Trophoblast cell (in vitro differentiated cells and primary cell): ENCODE data around the gene FGD4.
"Not testable (repeated sequence)": the region's sequence is repeated elsewhere in the genome, so short reads cannot be mapped to it uniquely, and the experiment has no call there.

Source experiments
- DNase-seq, 2 donors: peaks; one replicate each; pipeline ENCODE4 v3.0.0-alpha.2; 2016
- H2AFZ ChIP-seq: 2 replicates; pipeline ENCODE4 v1.6.1; 2013; ENCODE audit warnings: low read length, moderate library complexity, mild to moderate bottlenecking; ENCODE audit not compliant: insufficient read depth, poor library complexity
- H2AK5ac ChIP-seq: 2 replicates; pipeline ENCODE4 v1.6.1; 2013; ENCODE audit warnings: mild to moderate bottlenecking, low read length
- H2BK120ac ChIP-seq: 2 replicates; pipeline ENCODE4 v1.6.1; 2013; ENCODE audit warnings: low read length, mild to moderate bottlenecking, moderate library complexity; ENCODE audit not compliant: insufficient read depth, poor library complexity
- H2BK12ac ChIP-seq: 2 replicates; pipeline ENCODE4 v1.6.1; 2013; ENCODE audit warnings: mild to moderate bottlenecking, low read length, moderate library complexity
- H2BK5ac ChIP-seq: 2 replicates; pipeline ENCODE4 v1.6.1; 2013; ENCODE audit warnings: low read length, low read depth, moderate library complexity, mild to moderate bottlenecking; ENCODE audit not compliant: poor library complexity
- H3K14ac ChIP-seq: 2 replicates; pipeline ENCODE4 v1.6.1; 2013; ENCODE audit warnings: mild to moderate bottlenecking, low read length
- H3K18ac ChIP-seq: 2 replicates; pipeline ENCODE4 v1.6.1; 2013; ENCODE audit warnings: mild to moderate bottlenecking, low read length
- H3K23ac ChIP-seq: 2 replicates; pipeline ENCODE4 v1.6.1; 2013; ENCODE audit warnings: low read length
- H3K27ac ChIP-seq: 2 replicates; pipeline ENCODE4 v1.5.1; 2013; ENCODE audit warnings: low read depth, mild to moderate bottlenecking, inconsistent platforms, low read length, moderate library complexity
- H3K27me3 ChIP-seq: 2 replicates; pipeline ENCODE4 v1.6.1; 2013; ENCODE audit warnings: inconsistent platforms, mild to moderate bottlenecking, low read length, moderate library complexity; ENCODE audit not compliant: insufficient read depth
- H3K36me3 ChIP-seq, 2 experiments: 1 replicate in 1 of 2; 2 replicates in 1 of 2; pipeline ENCODE4 v1.6.1; 2013; ENCODE audit warnings: low read length in 2 of 2, mild to moderate bottlenecking in 2 of 2, moderate library complexity in 1 of 2; ENCODE audit not compliant: insufficient read depth in 2 of 2, control insufficient read depth in 1 of 2
- H3K4ac ChIP-seq: 2 replicates; pipeline ENCODE4 v1.6.1; 2013; ENCODE audit warnings: low read depth, mild to moderate bottlenecking, low read length, moderate library complexity
- H3K4me1 ChIP-seq, 2 experiments: 1 replicate in 1 of 2; 2 replicates in 1 of 2; pipeline ENCODE4 v1.6.1; 2013; ENCODE audit warnings: low read length in 2 of 2, mild to moderate bottlenecking in 2 of 2, moderate library complexity in 1 of 2; ENCODE audit not compliant: insufficient read depth in 2 of 2, control insufficient read depth in 1 of 2
- H3K4me2 ChIP-seq: 2 replicates; pipeline ENCODE4 v1.6.1; 2013; ENCODE audit warnings: inconsistent platforms, mild to moderate bottlenecking, low read length, moderate library complexity
- H3K4me3 ChIP-seq: 2 replicates; pipeline ENCODE4 v1.5.1; 2013; ENCODE audit warnings: mild to moderate bottlenecking, low read depth, low read length, inconsistent platforms
- H3K79me1 ChIP-seq: one replicate; pipeline ENCODE4 v1.6.1; 2013; ENCODE audit warnings: low read length
- H3K79me2 ChIP-seq: 2 replicates; pipeline ENCODE4 v1.6.1; 2013; ENCODE audit warnings: low read length, mild to moderate bottlenecking; ENCODE audit not compliant: control insufficient read depth, insufficient read depth, poor library complexity
- H3K9ac ChIP-seq: 2 replicates; pipeline ENCODE4 v1.6.1; 2013; ENCODE audit warnings: mild to moderate bottlenecking, low read length
- H3K9me3 ChIP-seq: 2 replicates; pipeline ENCODE4 v1.6.1; 2013; ENCODE audit warnings: low read depth, mild to moderate bottlenecking, control low read depth, inconsistent platforms, low read length; ENCODE audit not compliant: insufficient read depth
- H4K12ac ChIP-seq: 2 replicates; pipeline ENCODE4 v1.6.1; 2013; ENCODE audit warnings: low read depth, mild to moderate bottlenecking, low read length, moderate library complexity
- H4K8ac ChIP-seq: 2 replicates; pipeline ENCODE4 v1.6.1; 2013; ENCODE audit warnings: low read depth, mild to moderate bottlenecking, low read length, moderate library complexity
- H4K91ac ChIP-seq: one replicate; pipeline ENCODE4 v1.6.1; 2013; ENCODE audit warnings: low read depth, mild to moderate bottlenecking, low read length, moderate library complexity
- WGBS: extraction: QIAGEN DNeasy Blood & Tissue Kit; methylation state at CpG from one replicate; pipeline ENCODE4 v1.1.7; 2013; ENCODE audit warnings: missing lambda C conversion rate; ENCODE audit not compliant: insufficient read length, insufficient coverage; ENCODE audit errors: extremely low coverage; 5-methylcytosine and 5-hydroxymethylcytosine counted together

Gene FGD4

DNA sequence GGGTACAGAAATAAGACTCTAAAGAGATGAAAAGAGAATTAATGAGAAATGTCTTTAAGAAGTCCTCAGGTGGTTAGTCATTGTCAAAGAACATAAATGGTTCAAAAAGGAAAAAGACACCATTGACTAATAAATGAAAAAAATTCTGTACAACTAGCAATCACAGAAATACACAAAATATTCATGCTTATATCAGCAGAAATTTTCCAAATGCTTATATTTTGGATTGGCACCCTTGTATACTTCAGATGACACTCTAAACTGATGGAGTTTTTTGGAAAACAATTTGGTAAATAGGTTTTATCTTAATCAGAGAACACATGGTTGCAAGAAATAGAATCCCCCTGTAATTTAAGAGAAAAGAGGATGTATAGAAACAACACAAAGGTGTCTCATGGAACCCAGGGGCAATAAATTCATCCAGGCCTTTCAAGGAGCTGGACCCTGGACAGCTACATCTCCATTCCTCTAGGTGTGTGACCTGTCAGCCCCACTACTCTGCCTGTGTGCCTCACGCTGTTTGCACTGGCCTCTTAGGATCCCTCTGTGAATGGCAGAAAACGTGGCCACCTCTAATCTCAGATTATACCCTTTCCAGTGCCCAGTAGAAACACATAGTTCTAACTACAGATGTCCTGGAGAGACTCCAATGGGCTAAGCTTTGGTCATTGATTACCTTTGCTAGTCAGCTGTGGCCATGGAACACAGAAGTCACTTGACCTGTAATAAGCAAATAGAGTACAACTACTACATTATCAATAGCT, 110.2 kb downstream of the FGD4 start:
- H4K91ac ChIP-seq, result no peak overlapping the region
- no peak overlapping the region for H2AFZ ChIP-seq
- H3K79me2 ChIP-seq, result no peaks in the 10 kb centered on the region
- H2BK120ac ChIP-seq, result no peak overlapping the region
- no peak overlapping the region for H2BK12ac ChIP-seq
- DNase-seq, result no peak
- no peak overlapping the region for H3K14ac ChIP-seq
- H3K36me3 ChIP-seq, result no peaks in the 10 kb centered on the region
- no peak overlapping the region for H3K23ac ChIP-seq
- no peak overlapping the region for H2AK5ac ChIP-seq
- H3K9me3 ChIP-seq, result no peaks in the 10 kb centered on the region
- no peak overlapping the region for H3K4me3 ChIP-seq
- no peak overlapping the region for H4K12ac ChIP-seq
- H3K9ac ChIP-seq, result no peak overlapping the region
- no CpG with 5 or more reads among the region's 2 CpGs for WGBS
- no peaks in the 10 kb centered on the region for H3K79me1 ChIP-seq
- no peak overlapping the region for H2BK5ac ChIP-seq
- H3K27me3 ChIP-seq, result no peaks in the 10 kb centered on the region
- H3K4me2 ChIP-seq, result no peak overlapping the region
- no peak overlapping the region for H4K8ac ChIP-seq
- H3K18ac ChIP-seq, result no peak overlapping the region
- no peak overlapping the region for H3K27ac ChIP-seq
- H3K4me1 ChIP-seq, result no peaks in the 10 kb centered on the region
- no peak overlapping the region for H3K4ac ChIP-seq

DNA sequence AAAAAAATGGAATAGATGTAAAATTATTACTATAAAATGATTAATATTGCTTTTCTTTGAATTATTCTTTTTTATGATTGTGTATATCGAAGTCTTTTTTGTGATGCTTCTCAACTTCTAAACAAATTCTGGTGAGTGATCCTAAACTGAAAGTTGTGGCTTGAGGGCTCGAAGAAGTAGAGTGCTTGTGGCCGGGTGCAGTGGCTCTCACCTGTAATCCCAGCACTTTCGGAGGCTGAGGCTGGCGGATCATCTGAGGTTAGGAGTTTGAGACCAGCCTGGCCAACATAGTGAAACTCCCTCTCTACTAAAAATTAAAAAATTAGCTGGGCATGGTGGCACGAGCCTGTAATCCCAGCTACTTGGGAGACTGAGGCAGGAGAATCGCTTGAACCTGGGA, 112.6 kb downstream of the FGD4 start:
- H3K4me2 ChIP-seq, H3K79me2 ChIP-seq, H3K9ac ChIP-seq, H3K36me3 ChIP-seq, H3K4me1 ChIP-seq, H3K14ac ChIP-seq, H3K9me3 ChIP-seq, H3K4me3 ChIP-seq, H2BK5ac ChIP-seq, H3K18ac ChIP-seq, H4K12ac ChIP-seq, H3K27ac ChIP-seq, H4K8ac ChIP-seq, H3K4ac ChIP-seq, H2BK12ac ChIP-seq, H2AFZ ChIP-seq, H4K91ac ChIP-seq, H2BK120ac ChIP-seq, DNase-seq, H3K79me1 ChIP-seq, H3K23ac ChIP-seq, H3K27me3 ChIP-seq, H2AK5ac ChIP-seq: not testable (repeated sequence)
- no CpG with 5 or more reads among the region's 7 CpGs for WGBS

DNA sequence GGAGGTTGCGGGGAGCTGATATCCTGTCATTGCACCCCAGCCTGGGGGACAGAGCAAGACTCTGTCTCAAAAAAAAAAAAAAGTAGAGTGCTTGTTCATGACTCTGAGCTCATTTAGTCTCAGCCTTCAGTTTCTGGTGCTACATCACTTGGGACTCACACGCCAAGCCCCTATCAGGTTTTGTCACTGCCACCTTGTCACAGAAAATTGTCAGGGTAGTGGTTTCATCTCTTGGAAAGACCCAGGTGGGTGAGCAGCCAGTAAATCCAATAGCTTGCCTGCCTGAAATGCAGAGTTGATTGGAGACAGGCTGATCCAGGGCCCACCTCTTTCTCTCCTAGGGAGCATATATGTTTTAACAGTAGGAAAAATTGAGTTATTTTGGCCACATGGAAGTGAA, 113.0 kb downstream of the FGD4 start:
- H3K18ac ChIP-seq, result no peak overlapping the region
- H3K27me3 ChIP-seq, result no peaks in the 10 kb centered on the region
- no peak overlapping the region for H2BK120ac ChIP-seq
- H3K36me3 ChIP-seq, result no peaks in the 10 kb centered on the region
- H3K4me2 ChIP-seq, result no peak overlapping the region
- no peak overlapping the region for H3K4ac ChIP-seq
- H2BK5ac ChIP-seq, result no peak overlapping the region
- no CpG with 5 or more reads among the region's 2 CpGs for WGBS
- no peak overlapping the region for H4K8ac ChIP-seq
- H3K23ac ChIP-seq, result no peak overlapping the region
- no peak overlapping the region for H2BK12ac ChIP-seq
- no peak overlapping the region for H2AFZ ChIP-seq
- no peaks in the 10 kb centered on the region for H3K79me2 ChIP-seq
- no peak overlapping the region for H2AK5ac ChIP-seq
- no peak overlapping the region for H4K12ac ChIP-seq
- H3K4me1 ChIP-seq, result no peaks in the 10 kb centered on the region
- H3K14ac ChIP-seq, result no peak overlapping the region
- H3K4me3 ChIP-seq, result no peak overlapping the region
- H3K27ac ChIP-seq, result no peak overlapping the region
- H3K9ac ChIP-seq, result no peak overlapping the region
- no peak overlapping the region for H4K91ac ChIP-seq
- peak in 1 of 2 donors; percentile 16 for DNase-seq
- no peaks in the 10 kb centered on the region for H3K79me1 ChIP-seq
- H3K9me3 ChIP-seq, result no peaks in the 10 kb centered on the region

DNA sequence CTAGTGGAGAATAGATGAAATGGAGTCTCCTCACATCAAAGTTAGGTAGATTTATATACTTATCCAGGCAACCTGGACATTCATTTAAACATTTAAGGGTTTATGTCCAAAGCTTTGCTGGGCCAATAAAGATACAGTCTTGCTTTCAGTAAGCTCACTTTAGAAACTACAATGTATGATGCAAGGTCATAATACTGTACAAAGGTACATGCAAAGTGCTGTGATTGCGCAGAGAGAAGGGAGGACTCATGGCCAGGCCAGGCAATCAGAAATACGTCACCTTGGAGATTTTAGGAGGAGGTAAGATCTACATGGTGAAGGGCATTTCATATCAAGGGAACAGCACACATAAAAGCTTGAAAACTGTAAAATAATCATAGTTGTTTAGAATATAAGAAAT, 113.6 kb downstream of the FGD4 start:
- Histone ChIP-seq H3K4ac (no peak overlapping the region), H4K12ac (no peak overlapping the region), H3K4me2 (no peak overlapping the region), H2AFZ (no peak overlapping the region), H3K9me3 (no peaks in the 10 kb centered on the region), H4K91ac (no peak overlapping the region), H3K27me3 (no peaks in the 10 kb centered on the region), H3K79me2 (no peaks in the 10 kb centered on the region), H2BK12ac (no peak overlapping the region), H3K14ac (no peak overlapping the region), H3K36me3 (no peaks in the 10 kb centered on the region), H3K27ac (no peak overlapping the region), H3K4me1 (no peaks in the 10 kb centered on the region), H3K4me3 (no peak overlapping the region), H3K9ac (no peak overlapping the region), H4K8ac (no peak overlapping the region), H3K79me1 (no peaks in the 10 kb centered on the region), H3K23ac (no peak overlapping the region), H2BK5ac (no peak overlapping the region), H3K18ac (no peak overlapping the region), H2AK5ac (no peak overlapping the region), H2BK120ac (no peak overlapping the region)
- DNase-seq, result peak in 1 of 2 donors; percentile 48
- no CpG with 5 or more reads among the region's 2 CpGs for WGBS
